ELF-1 (cell line): ENCODE results near the gene TUBB4B.

Experiments
- DNase-seq: peaks from one replicate; pipeline ENCODE4 v3.0.0-alpha.2; 2016; ENCODE audit warnings: low read depth, low spot score

The TUBB4B gene

GRCh38 chr9:137270929-137271695 lies 30.0 kb downstream of the TUBB4B start:
- no peak for DNase-seq

GRCh38 chr9:137271696-137272076 lies 30.6 kb downstream of the TUBB4B start:
- no peak for DNase-seq

GRCh38 chr9:137272241-137273094 lies 31.4 kb downstream of the TUBB4B start:
- no peak for DNase-seq

GRCh38 chr9:137273095-137273490 lies 32.0 kb downstream of the TUBB4B start:
- DNase-seq, result no peak

GRCh38 chr9:137273611-137274320 lies 32.7 kb downstream of the TUBB4B start:
- no peak for DNase-seq

- DNase-seq, result no peak
Observed at GRCh38 chr9:137275203-137275587, 34.1 kb downstream of the TUBB4B start.

GRCh38 chr9:137275588-137276472 lies 34.7 kb downstream of the TUBB4B start:
- no peak for DNase-seq

GRCh38 chr9:137276473-137277328 lies 35.6 kb downstream of the TUBB4B start:
- peak; percentile 60 for DNase-seq

- peak; percentile 76 for DNase-seq
Observed at GRCh38 chr9:137277329-137278041, 36.4 kb downstream of the TUBB4B start, which contains the start of gene TOR4A. TOR4A (plus strand) TSS chr9:137277726; CDS start chr9:137278690, 964 bp downstream.

GRCh38 chr9:137278061-137278701 lies 37.1 kb downstream of the TUBB4B start:
- DNase-seq, result no peak

- peak; percentile 30 for DNase-seq
Observed at GRCh38 chr9:137278721-137279711, 37.9 kb downstream of the TUBB4B start.

- no peak for DNase-seq
Observed at GRCh38 chr9:137279741-137280473, 38.8 kb downstream of the TUBB4B start.

GRCh38 chr9:137280474-137281344 lies 39.6 kb downstream of the TUBB4B start:
- DNase-seq, result peak; percentile 37

GRCh38 chr9:137281345-137282116 lies 40.4 kb downstream of the TUBB4B start:
- peak; percentile 52 for DNase-seq

GRCh38 chr9:137286975-137287383 lies 45.9 kb downstream of the TUBB4B start:
- peak; percentile 83 for DNase-seq
